HEK293T (cell line): ENCODE measurements around the gene RPL18A.

Experiments
- CTCF ChIA-PET: fragments of 350-600 bp; formaldehyde crosslinking; extraction: SDS; loops from one replicate; lab custom pipeline; 2021; ENCODE audit warnings: antibody characterized with exemption, inconsistent platforms; lab: Yijun Ruan, JAX
- POLR2A ChIA-PET: fragments of 350-600 bp; formaldehyde crosslinking; extraction: SDS; loops from one replicate; lab custom pipeline; 2020; ENCODE audit warnings: antibody characterized with exemption, inconsistent platforms; lab: Yijun Ruan, JAX
- DNase-seq: peaks from one replicate; pipeline ENCODE4 v3.0.0; 2012; ENCODE audit warnings: mixed read lengths; ENCODE audit errors: extremely low spot score
- ARNT ChIP-seq: fragments of 450-650 bp; IDR thresholded peaks from 2 replicates; pipeline ENCODE4 v1.6.1; 2017; ENCODE audit warnings: mild to moderate bottlenecking
- BHLHE40 ChIP-seq: fragments of 450-650 bp; IDR thresholded peaks from 2 replicates; pipeline ENCODE4 v1.6.1; 2016; ENCODE audit warnings: mild to moderate bottlenecking, moderate library complexity, borderline replicate concordance
- CTBP1 ChIP-seq: fragments of 450-650 bp; IDR thresholded peaks from 2 replicates; pipeline ENCODE4 v1.6.1; 2016; ENCODE audit warnings: borderline replicate concordance
- ELF4 ChIP-seq: fragments of 450-650 bp; IDR thresholded peaks from 2 replicates; pipeline ENCODE4 v1.6.1; 2017; ENCODE audit warnings: antibody characterized with exemption
- FOXA1 ChIP-seq: fragments of 450-650 bp; IDR thresholded peaks from 2 replicates; pipeline ENCODE4 v1.6.1; 2016; ENCODE audit warnings: mild to moderate bottlenecking
- FOXK2 ChIP-seq: fragments of 450-650 bp; IDR thresholded peaks from 2 replicates; pipeline ENCODE4 v1.6.1; 2016; ENCODE audit warnings: mild to moderate bottlenecking
- FOXM1 ChIP-seq: fragments of 450-650 bp; IDR thresholded peaks from 2 replicates; pipeline ENCODE4 v1.6.1; 2017; ENCODE audit warnings: mild to moderate bottlenecking, borderline replicate concordance
- HDGF ChIP-seq: fragments of 450-650 bp; IDR thresholded peaks from 2 replicates; pipeline ENCODE4 v1.6.1; 2017; ENCODE audit warnings: antibody characterized with exemption, borderline replicate concordance
- L3MBTL2 ChIP-seq: fragments of 450-650 bp; conservative IDR thresholded peaks from 2 replicates; pipeline ENCODE4 v1.6.1; 2016; ENCODE audit warnings: mild to moderate bottlenecking
- LEF1 ChIP-seq: fragments of 450-650 bp; IDR thresholded peaks from 2 replicates; pipeline ENCODE4 v1.6.1; 2017; ENCODE audit warnings: mild to moderate bottlenecking, borderline replicate concordance
- NFRKB ChIP-seq: fragments of 450-650 bp; IDR thresholded peaks from 2 replicates; pipeline ENCODE4 v1.6.1; 2016; ENCODE audit warnings: mild to moderate bottlenecking, moderate library complexity
- SP1 ChIP-seq: fragments of 450-650 bp; IDR thresholded peaks from 2 replicates; pipeline ENCODE4 v1.6.1; 2017
- SUZ12 ChIP-seq: fragments of 450-650 bp; IDR thresholded peaks from 2 replicates; pipeline ENCODE4 v1.6.1; 2016; ENCODE audit warnings: mild to moderate bottlenecking
- TARDBP ChIP-seq: fragments of 450-650 bp; IDR thresholded peaks from 2 replicates; pipeline ENCODE4 v1.6.1; 2016
- ZNF384 ChIP-seq: fragments of 450-650 bp; IDR thresholded peaks from 2 replicates; pipeline ENCODE4 v1.6.1; 2016
- TF ChIP-seq, protein P1 (sequence below): fragments of 450-650 bp; IDR thresholded peaks from 2 replicates; pipeline ENCODE4 v1.6.1; 2016

Gene RPL18A

GRCh38 chr19:17859533-17860330 is at the start of gene RPL18A:
TSS of gene RPL18A (plus strand) at chr19:17859910. CDS start at chr19:17859957, 47 bp downstream.
- ChIA-PET POLR2A (interaction anchor here (0.6 to 3.8 kb wide), 46 partner anchors 8 to 469 kb away, joined by 3 to 80 read pairs (median 4); partner anchors contain the start of genes CCDC124, JAK3, JUND and MAP1S), CTCF (interaction anchor here (0.5 to 1.4 kb wide), 8 partner anchors 10 to 499 kb away, joined by 3 to 8 read pairs (median 4); partner anchors contain the start of gene CCDC124)
- TF ChIP-seq SUZ12 (no peak; the same call in 1 of the 2 replicates), CTBP1 (no peak), NFRKB (no peak), HDGF (no peak), ZNF384 (no peak), FOXA1 (no peak), SP1 (no peak), ARNT (no peak), BHLHE40 (no peak), LEF1 (peak; percentile 41; the same call in 1 of the 2 replicates), L3MBTL2 (no peak), ELF4 (peak; percentile 90), FOXM1 (no peak), FOXK2 (peak; percentile 55; the same call in 1 of the 2 replicates), TARDBP (no peak)
- TF ChIP-seq, protein P1, sequence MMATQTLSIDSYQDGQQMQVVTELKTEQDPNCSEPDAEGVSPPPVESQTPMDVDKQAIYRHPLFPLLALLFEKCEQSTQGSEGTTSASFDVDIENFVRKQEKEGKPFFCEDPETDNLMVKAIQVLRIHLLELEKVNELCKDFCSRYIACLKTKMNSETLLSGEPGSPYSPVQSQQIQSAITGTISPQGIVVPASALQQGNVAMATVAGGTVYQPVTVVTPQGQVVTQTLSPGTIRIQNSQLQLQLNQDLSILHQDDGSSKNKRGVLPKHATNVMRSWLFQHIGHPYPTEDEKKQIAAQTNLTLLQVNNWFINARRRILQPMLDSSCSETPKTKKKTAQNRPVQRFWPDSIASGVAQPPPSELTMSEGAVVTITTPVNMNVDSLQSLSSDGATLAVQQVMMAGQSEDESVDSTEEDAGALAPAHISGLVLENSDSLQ = peak; percentile 100
- DNase-seq = peak; percentile 95

GRCh38 chr19:17811103-17811502 is 48.6 kb upstream of the RPL18A start:
- ChIA-PET CTCF (no interaction called here), POLR2A (no interaction called here)
- no peak for DNase-seq
- no peak for TF ChIP-seq ZNF384
- TF ChIP-seq HDGF = no peak
- no peak for TF ChIP-seq TARDBP
- TF ChIP-seq FOXA1 = no peak
- no peak for TF ChIP-seq BHLHE40
- no peak for TF ChIP-seq CTBP1
- TF ChIP-seq LEF1 = no peak
- no peak for TF ChIP-seq NFRKB
- no peak for TF ChIP-seq FOXK2

DNA sequence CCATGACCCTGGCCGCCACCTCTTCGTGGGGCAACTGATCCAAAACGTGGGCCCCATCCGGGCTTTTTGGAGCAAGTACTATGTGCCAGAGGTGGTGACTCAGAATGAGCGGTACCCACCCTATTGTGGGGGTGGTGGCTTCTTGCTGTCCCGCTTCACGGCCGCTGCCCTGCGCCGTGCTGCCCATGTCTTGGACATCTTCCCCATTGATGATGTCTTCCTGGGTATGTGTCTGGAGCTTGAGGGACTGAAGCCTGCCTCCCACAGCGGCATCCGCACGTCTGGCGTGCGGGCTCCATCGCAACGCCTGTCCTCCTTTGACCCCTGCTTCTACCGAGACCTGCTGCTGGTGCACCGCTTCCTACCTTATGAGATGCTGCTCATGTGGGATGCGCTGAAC is 48.0 kb upstream of the RPL18A start:
- ChIA-PET CTCF (no interaction called here), POLR2A (interaction anchor here (1.5 kb wide), 1 partner anchor 47 kb away, joined by 4 read pairs; no protein-coding TSS in a partner anchor)
- TF ChIP-seq HDGF (no peak), LEF1 (no peak), FOXM1 (no peak), SP1 (no peak), NFRKB (no peak), SUZ12 (no peak), ARNT (no peak), CTBP1 (no peak), FOXK2 (no peak), BHLHE40 (no peak), L3MBTL2 (no peak), ELF4 (no peak), TARDBP (no peak), ZNF384 (no peak), FOXA1 (no peak)
- TF ChIP-seq, protein P1 = no peak
- no peak for DNase-seq

DNA sequence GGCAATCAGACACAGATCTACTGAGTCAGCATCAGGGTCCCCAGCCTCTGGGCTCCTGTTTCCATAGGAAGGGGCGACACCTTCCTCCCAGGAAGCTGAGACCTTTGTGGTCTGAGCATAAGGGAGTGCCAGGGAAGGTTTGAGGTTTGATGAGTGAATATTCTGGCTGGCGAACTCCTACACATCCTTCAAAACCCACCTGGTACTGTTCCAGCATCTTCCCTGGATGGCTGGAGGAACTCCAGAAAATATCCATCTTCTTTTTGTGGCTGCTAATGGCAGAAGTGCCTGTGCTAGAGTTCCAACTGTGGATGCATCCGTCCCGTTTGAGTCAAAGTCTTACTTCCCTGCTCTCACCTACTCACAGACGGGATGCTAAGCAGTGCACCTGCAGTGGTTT is 47.6 kb upstream of the RPL18A start:
- no peak for TF ChIP-seq LEF1
- no peak for TF ChIP-seq CTBP1
- no peak for TF ChIP-seq ARNT
- no peak for TF ChIP-seq NFRKB
- no peak for TF ChIP-seq HDGF
- TF ChIP-seq FOXK2 = no peak
- TF ChIP-seq SUZ12 = no peak
- no peak for TF ChIP-seq FOXM1
- no peak for DNase-seq
- ChIA-PET POLR2A (interaction anchor here (1.5 kb wide), 1 partner anchor 47 kb away, joined by 4 read pairs; no protein-coding TSS in a partner anchor), CTCF (no interaction called here)

- POLR2A ChIA-PET = no interaction called here
- DNase-seq = no peak
- CTCF ChIA-PET = interaction anchor here (1.1 kb wide), 1 partner anchor 322 kb away, joined by 3 read pairs; no protein-coding TSS in a partner anchor
- no peak for TF ChIP-seq FOXA1
- TF ChIP-seq NFRKB = no peak
- no peak for TF ChIP-seq CTBP1
- TF ChIP-seq LEF1 = no peak
- TF ChIP-seq FOXK2 = no peak
- no peak for TF ChIP-seq SP1
- no peak for TF ChIP-seq BHLHE40
Observed at GRCh38 chr19:17817668-17818363, 41.9 kb upstream of the RPL18A start.

- DNase-seq = no peak
- POLR2A ChIA-PET = no interaction called here
- CTCF ChIA-PET = no interaction called here
- TF ChIP-seq TARDBP (no peak), FOXK2 (no peak), HDGF (no peak), SP1 (no peak), BHLHE40 (no peak), ARNT (no peak), SUZ12 (no peak)
- TF ChIP-seq, protein P1 = no peak
Observed at GRCh38 chr19:17821190-17821589, 38.5 kb upstream of the RPL18A start, which contains the start of gene INSL3. TSS of gene INSL3 (minus strand) at chr19:17821519. CDS start at chr19:17821506, 13 bp downstream.
